NCI-H1417 (cell line): ENCODE results near the gene LIX1.
A peak's percentile ranks its signal among the peaks of the same experiment; 100 is the strongest.
"Not testable (repeated sequence)": the region's sequence is repeated elsewhere in the genome, so short reads cannot be mapped to it uniquely, and the experiment has no call there.

ENCODE experiments used
- DNase-seq, 3 experiments: peaks; one replicate each; lab custom pipeline; 2025; lab: John Stamatoyannopoulos, UW

LIX1 gene

DNA sequence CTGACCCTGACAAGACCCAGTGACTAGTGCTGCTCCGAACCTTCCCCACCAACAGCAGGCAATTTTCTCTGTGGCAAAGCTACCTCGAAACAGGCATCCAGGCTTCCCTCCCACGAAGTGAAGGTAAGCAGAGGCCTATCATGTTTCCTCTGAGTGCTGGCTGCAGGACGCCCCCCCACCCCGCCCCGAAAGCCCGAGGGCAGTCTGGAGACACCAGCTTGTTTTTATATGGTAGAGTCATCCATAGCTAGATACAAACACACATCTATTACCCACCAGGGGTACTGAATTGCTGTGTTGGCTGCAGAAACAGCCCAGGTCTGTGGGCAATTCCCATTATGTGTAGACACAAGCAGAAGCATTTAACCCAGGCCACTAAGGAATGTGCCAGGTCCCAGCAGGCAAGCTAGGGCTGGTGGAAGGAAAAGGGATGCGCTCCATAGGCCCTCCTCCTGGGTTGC lies 40.4 kb downstream of the LIX1 start:
- DNase-seq: peak in 2 of 3 experiments; percentile 18 to 65

- no peak for DNase-seq
Observed at GRCh38 chr5:97101189-97101910, 41.1 kb downstream of the LIX1 start.

DNA sequence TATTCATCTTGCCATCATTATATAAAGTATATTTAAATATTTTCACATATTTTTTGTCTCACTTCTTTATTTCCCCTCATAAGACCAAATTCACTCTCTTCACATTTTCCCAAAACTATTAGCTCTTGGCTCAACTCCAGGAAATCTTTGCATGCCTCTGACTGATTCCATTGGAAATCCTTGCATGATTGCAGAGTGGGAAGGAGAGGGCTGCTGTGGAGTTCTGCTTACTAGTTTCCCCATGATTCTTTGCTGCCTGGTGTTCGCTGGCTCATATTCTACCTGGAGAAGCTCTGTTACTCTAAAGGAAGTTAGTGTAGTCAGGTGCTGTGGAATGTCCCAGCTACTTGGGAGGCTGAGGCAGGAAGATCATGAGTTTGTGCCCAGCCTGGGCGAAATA lies 41.9 kb downstream of the LIX1 start:
- DNase-seq: no peak

DNA sequence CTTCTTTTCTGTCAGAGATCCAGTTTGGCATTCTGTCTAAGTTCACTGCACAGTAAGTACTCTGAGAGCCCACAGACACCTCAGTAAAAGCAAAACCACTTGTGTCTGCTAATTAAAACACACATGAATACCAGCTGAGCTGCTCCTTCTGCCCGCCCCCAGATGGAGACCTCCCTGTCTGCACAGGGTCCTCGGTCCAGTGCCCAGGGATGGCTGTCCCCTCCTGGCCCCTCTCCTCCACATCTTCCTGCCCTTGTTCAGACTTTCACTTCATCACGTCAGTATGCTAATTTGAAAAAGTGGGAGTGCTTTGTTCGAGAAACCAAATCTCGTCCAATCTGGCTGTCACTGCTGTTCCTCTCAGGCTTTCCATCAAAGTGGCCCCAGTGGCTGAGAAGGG lies 43.5 kb downstream of the LIX1 start:
- DNase-seq: no peak

GRCh38 chr5:97097326-97098230 lies 44.8 kb downstream of the LIX1 start:
- no peak for DNase-seq

GRCh38 chr5:97096846-97097245 lies 45.6 kb downstream of the LIX1 start:
- DNase-seq: no peak

DNA sequence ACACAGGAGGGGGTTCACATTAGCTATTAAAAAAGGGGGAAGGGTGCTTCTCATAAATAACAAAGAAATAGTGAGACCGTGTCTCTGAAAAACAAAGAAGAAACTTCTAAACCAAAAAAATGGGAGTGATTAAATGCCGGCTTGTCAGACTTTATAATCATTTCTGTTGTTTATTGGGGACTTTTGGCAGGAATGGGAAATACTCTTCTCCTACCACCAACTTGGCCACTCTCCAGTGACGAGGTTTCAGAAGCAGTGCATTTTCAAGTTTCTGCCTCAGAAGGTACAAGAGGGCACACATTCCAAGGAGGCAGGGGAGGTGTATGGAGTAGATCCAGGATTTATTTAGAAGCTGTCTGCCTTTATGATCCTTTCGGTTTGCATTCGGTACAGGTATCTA lies 46.2 kb downstream of the LIX1 start:
- DNase-seq: no peak

DNA sequence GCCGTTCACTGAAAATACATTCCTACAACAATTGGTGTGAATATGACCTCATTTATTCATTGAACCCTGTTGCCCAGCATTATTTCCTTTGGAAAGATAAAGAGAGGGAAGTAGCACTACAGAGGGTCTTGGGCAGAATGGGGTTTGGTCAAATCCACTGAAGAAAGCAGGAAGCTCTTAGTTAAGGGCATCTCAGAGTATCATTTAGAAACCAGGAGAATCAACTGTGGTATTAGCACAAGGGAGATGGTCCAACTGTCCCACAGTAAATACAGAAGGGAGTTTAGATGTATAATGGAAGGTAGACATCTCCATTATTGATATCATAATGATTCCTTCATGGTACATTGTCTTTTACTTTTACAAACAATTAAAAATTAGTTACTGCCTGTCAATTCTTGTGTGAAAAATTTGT lies 47.1 kb downstream of the LIX1 start:
- DNase-seq: no peak

DNA sequence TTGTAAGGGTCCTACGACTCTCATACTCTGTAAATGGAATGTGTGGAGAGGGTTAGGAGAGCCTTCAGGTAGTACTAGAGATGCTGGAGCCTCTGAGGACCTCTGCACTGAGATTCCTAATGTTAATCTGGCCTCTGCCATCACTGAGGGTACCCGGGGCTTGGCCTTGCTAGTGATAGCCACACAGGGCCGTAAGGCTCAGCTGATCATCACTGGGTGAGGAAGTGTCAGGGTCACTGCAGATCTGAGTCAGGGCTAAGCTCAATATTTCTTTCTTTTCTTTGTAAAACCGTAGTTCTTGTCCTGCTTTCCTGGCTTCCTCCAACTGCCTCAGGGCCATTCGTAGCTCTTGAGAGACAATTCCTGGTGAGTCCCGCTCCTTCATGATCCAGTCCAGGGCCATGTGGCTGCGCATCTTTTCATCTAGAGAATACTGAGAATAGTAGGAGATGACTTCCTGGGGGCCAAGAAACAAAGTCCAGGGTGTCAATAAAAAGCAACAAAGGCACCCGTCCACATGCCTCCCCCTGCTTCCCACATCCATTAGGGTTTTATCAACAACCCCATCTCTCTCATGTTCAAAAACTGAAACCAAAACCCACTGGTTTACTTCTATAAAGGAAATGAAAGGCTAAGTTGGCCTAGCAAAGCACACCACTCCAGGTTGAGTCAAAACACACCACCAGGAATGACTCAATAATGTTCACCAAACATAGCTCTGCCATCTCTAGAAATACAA lies 47.7 kb downstream of the LIX1 start:
- DNase-seq: no peak

GRCh38 chr5:97093193-97093592 lies 49.2 kb downstream of the LIX1 start:
- DNase-seq: no peak

DNA sequence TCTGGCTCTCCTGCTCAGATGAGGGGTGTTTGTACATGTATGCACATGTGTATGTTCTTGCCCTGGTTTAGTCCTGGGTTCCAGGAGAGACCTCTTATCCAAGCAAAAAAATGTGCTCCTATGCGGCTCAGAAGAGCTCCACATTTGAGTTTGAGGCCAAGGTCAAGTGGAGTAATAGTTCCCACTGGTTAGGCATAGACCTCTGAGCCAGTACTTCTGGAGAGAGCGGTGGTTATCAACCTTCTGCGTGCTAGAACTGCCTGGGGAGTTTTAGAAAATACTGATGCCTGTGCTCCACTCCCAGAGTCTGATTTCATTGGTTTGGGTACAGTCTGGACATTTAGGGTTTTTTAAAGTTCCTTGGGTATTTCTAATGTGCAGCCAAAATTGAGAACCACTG lies 51.5 kb downstream of the LIX1 start:
- no peak for DNase-seq

GRCh38 chr5:97089149-97089801 lies 53.1 kb downstream of the LIX1 start:
- DNase-seq: no peak

DNA sequence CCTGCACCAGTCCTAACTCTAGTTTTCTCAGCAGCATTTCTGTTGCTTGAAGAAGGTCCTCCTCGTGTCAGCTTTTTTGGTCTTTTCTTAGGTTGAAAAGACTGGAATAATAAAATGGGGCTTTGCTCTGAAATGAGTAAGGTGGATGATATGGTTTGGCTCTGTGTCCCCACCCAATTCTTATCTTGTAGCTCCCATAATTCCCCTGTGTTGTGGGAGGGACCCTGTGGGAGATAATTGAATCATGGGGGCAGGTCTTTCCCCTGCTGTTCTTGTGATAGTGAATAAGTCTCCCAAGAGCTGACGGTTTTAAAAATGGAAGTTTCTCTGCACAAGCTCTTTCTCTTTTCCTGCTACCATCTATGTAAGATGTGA lies 53.6 kb downstream of the LIX1 start:
- DNase-seq: no peak

DNA sequence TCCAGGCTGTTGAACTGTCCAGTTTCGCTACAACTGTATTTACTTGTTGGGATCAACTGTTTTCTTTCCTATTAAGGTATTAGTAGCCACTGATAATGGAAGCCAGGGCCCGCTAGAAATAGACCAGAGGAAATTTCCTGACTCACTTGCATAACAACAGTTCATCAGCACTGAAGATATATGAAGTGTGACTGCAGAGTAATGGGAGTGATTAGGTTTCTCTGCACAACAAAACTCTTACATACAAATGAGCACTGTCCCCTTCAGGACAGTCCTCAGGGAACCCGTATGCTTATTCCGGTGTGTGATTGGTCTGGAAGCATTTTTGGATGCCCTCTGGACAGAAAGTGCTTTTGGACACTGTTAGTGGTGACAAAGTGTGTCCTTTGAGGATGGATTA lies 55.3 kb downstream of the LIX1 start:
- no peak for DNase-seq

DNA sequence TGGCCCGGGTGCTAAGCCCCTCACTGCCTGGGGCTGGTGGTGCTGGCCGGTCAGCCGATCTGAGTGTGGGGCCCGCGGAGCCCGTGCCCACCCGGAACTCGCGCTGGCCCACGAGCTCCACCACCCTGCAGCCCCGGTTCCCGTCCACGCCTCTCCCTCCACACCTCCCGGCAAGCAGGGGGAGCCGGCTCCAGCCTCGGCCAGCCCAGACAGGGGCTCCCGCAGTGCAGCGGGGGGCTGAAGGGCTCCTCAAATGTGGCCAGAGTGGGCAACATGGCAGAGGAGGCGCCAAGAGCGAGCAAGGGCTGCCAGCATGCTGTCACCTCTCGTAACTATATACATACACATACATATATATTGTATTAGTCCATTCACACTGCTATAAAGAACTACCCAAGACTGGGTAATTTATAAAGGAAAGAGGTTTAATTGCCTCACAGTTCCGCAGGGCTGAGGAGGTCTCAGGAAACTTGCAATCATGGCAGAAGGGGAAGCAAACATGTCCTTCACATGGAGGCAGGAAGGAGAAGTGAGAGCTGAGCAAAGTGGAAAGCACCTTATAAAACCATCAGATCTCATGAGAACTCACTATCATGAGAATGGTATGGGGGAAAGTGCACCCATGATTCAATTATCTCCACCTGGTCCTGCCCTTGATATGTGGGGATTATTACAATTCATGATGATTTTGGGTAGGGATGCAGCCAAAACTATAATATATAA lies 56.8 kb downstream of the LIX1 start:
- no peak for DNase-seq

GRCh38 chr5:97084782-97085458 lies 57.5 kb downstream of the LIX1 start:
- not testable (repeated sequence) for DNase-seq

DNA sequence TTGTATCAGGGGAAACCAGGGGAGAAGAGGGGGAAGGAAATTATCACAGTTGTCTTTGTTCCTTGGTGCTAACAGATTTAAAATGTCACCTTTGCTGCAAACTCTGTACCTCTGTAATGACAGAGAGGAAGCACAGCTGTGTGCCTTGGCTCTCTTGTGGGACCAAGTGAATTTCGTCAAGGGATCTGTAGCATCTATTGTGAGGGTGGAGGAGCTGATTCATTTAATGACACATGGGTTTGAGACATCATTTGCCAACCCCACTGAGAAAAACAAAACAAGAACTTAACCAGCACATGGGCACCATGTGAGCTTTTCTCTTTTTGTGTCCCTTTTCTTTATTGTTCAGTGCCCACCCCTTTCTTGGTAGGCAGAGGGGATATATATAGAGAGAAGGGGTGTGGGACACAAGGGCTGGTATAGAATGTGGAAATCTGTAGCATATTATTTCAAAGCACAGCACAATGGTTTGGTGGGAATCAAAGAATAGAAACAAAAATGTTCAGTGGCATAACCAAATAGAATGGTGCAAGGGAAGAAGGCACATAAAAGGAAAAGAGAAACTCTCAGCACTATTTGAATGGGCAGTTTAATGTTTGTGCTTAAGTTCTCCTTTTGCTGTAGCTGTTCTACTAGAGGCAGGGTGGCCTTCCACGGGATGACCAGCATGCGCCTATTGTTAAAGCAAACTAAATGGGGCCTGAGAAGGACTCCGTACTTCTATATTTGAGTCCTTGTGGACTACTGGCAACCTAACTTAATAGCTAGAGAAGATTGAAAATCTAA lies 63.3 kb downstream of the LIX1 start:
- DNase-seq: no peak

DNA sequence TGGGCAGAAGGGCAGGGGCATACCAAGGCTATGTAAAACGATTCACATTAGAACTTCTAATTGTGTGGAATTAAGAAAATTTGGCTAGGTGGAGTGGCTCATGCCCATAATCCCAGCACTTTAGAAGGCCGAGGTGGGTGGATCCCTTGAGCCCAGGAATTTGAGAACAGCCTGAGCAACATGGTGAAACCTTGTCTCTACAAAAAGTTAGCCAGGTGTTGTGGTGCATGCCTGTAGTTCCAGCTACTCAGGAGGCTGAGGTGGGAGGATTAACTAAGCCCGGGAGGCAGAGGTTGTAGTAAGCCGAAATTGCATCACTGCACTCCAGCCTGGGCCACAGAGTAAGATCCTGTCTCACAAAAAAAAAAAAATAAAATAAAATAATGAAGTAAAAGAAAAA lies 65.2 kb downstream of the LIX1 start:
- no peak for DNase-seq

DNA sequence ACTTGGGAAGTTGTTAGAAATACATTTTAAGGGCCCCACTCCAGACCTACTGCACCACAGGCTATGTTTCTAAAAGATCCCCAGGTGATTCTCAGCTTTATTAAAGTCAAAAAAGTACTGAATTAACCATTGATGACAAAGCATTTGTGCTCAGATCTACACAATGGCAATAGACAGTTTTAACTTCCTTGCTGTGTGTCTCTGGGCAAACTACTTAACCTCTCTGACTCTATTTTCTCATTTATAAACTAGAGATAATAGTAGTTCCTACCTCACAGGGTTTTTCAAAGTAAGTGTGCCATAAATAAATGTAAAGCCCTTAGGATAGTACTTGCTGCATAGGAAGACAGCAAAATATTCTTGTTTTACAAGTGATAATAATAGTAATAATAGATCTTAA lies 66.3 kb downstream of the LIX1 start:
- no peak for DNase-seq

- no peak for DNase-seq
Observed at GRCh38 chr5:97075649-97076048, 66.8 kb downstream of the LIX1 start.
